Adrenal gland (tissue), 19 donors: ENCODE results near the gene ZNF354B. TPM values are rescaled to one million over a fixed set of nuclear protein-coding genes. Genes with fewer than 3 reads are reported as not detected.

Source experiments
- DNase-seq, 7 donors: peaks; one replicate each; pipeline ENCODE4 v3.0.0-alpha.2; 2019 to 2020
- H3K27ac ChIP-seq, 5 donors: fragments of 200-600 bp; sonication (generic) in 4 of 5; 1 replicate in 3 of 5; 2 replicates in 2 of 5; pipeline versions ENCODE4 v1.5.1 to v1.8.0; 2016 to 2020; ENCODE audit warnings: mild to moderate bottlenecking in 1 of 5
- H3K27me3 ChIP-seq: fragments of 200-600 bp; 2 replicates; pipeline ENCODE4 v1.8.0; 2021
- H3K36me3 ChIP-seq, 2 donors: fragments of 200-600 bp; replicated peaks in 1 of 2; 1 replicate in 1 of 2; 2 replicates in 1 of 2; pipeline versions ENCODE4 v1.5.1 to v1.8.0; 2018 to 2022
- H3K4me1 ChIP-seq, 2 donors: fragments of 200-600 bp; replicated peaks in 1 of 2; 1 replicate in 1 of 2; 2 replicates in 1 of 2; pipeline versions ENCODE4 v1.5.1 to v1.8.0; 2018 to 2021
- H3K4me3 ChIP-seq, 4 donors: fragments of 200-600 bp; sonication (generic) in 3 of 4; one replicate each; pipeline ENCODE4 v1.5.1; 2016 to 2018
- H3K9me3 ChIP-seq, 3 donors: fragments of 200-600 bp; sonication (generic) in 1 of 3; replicated peaks in 1 of 3; 1 replicate in 2 of 3; 2 replicates in 1 of 3; pipeline versions ENCODE4 v1.5.1 to v1.8.0; 2016 to 2021
- POLR2A ChIP-seq, 2 donors: fragments of 450-650 bp; IDR thresholded peaks; one replicate each; pipeline ENCODE4 v1.6.1; 2017; ENCODE audit warnings: antibody characterized with exemption in 2 of 2, mild to moderate bottlenecking in 2 of 2, moderate library complexity in 1 of 2
- WGBS, 4 donors: extraction: QIAGEN DNeasy Blood & Tissue Kit in 2 of 4; methylation state at CpG; one replicate each; pipeline versions ENCODE4 v1.1.5 to v1.1.7; 2013 to 2017; 5-methylcytosine and 5-hydroxymethylcytosine counted together
- intact Hi-C, 2 donors: fragments of 100-400 bp; cut with DNase I; formaldehyde crosslinking; loops; one replicate each; pipeline versions ENCODE4 v1.14.1 to v1.15.0; 2022 to 2023
- long read RNA-seq, 10 donors: library from polyadenylated mRNA in 3 of 10; unstranded in 2 of 10; stranded (forward) in 1 of 10; transcript quantifications; one replicate each; pipeline ENCODE4 v2.0.0 and lab custom pipeline, GENCODE V29; 2021 to 2026
- polyA plus RNA-seq, 3 donors: library from polyadenylated mRNA; stranded (reverse); fragments of 200-250 nt in 2 of 3; fragments of 350-450 nt in 1 of 3; fragmentation: Illumina TruSeq in 1 of 3; extraction: RNeasy Lipid Tissue Mini Kit (QIAGEN cat#74804) in 1 of 3; gene quantifications; one replicate each; pipeline ENCODE4 v1.2.3, GENCODE V29; 2013 to 2014
- total RNA-seq, 9 donors: library from RNA; depleted of rRNA in 4 of 9; stranded (reverse); fragments of >200 nt in 4 of 9; fragments of 120-200 nt in 1 of 9; fragmentation: NEBNext Ultra II Directional in 1 of 9; extraction: Animal tissue kit (Norgen Biotek cat#: 25700) in 1 of 9; gene quantifications; one replicate each; pipeline versions ENCODE4 v1.1.0 to v1.2.4, GENCODE V29; 2013 to 2023
- TF ChIP-seq, protein P1 (sequence below), 6 experiments: fragments of 450-650 bp in 4 of 6; fragments of 200-600 bp in 2 of 6; sonication (generic) in 1 of 6; IDR thresholded peaks; 1 replicate in 5 of 6; 2 replicates in 1 of 6; pipeline versions ENCODE4 v1.5.1 to v1.8.0; 2016 to 2021; ENCODE audit warnings: antibody characterized with exemption in 6 of 6, mild to moderate bottlenecking in 2 of 6, moderate library complexity in 1 of 6
- donor health status: healthy with polysubstance abuse.
- donor health status: Bipolar disorder and iron deficiency.
- donor health status: DM: yes; HTN: yes; CAD: no.
- donor health status: DM: no; HTN: no; CAD: no.
- donor health status: DM: no; HTN: no; CAD: no.
- donor health status: DM: yes; HTN: yes; CAD: no.

Gene ZNF354B
- total RNA-seq, result 10 to 100 TPM in 5 of 9 donors, 1 to 10 TPM in 4; 2.7 to 14.8 (median 12.0) TPM
- 10 to 100 TPM in 2 of 3 donors, 1 to 10 TPM in 1; 8.1 to 20.9 (median 16.8) TPM for polyA plus RNA-seq
- long read RNA-seq, donor 1, partial matches to known transcripts, result 0 of 1 reads
- long read RNA-seq, donor 1, other reads (novel, unspliced or antisense), result 0 of 1 reads
- long read RNA-seq, donor 2, partial matches to known transcripts, result 0 of 3 reads
- long read RNA-seq, donor 2, other reads (novel, unspliced or antisense), result 0 of 3 reads
- long read RNA-seq, donor 3, partial matches to known transcripts, result 0 of 1 reads
- long read RNA-seq, donor 3, other reads (novel, unspliced or antisense), result 0 of 1 reads
- long read RNA-seq, donor 4, partial matches to known transcripts, result 1 of 1 reads
- long read RNA-seq, donor 4, other reads (novel, unspliced or antisense), result 0 of 1 reads
- long read RNA-seq, donor 5, partial matches to known transcripts, result 1 of 8 reads
- long read RNA-seq, donor 5, other reads (novel, unspliced or antisense), result 4 of 8 reads
- long read RNA-seq, donor 6, partial matches to known transcripts, result 0 of 1 reads
- long read RNA-seq, donor 6, other reads (novel, unspliced or antisense), result 0 of 1 reads
- long read RNA-seq, donor 7, result 0 reads
- long read RNA-seq, donor 8, partial matches to known transcripts, result 0 of 2 reads
- long read RNA-seq, donor 8, other reads (novel, unspliced or antisense), result 0 of 2 reads
- long read RNA-seq, donor 9, result 0 reads
- long read RNA-seq, donor 10, result 0 reads

DNA sequence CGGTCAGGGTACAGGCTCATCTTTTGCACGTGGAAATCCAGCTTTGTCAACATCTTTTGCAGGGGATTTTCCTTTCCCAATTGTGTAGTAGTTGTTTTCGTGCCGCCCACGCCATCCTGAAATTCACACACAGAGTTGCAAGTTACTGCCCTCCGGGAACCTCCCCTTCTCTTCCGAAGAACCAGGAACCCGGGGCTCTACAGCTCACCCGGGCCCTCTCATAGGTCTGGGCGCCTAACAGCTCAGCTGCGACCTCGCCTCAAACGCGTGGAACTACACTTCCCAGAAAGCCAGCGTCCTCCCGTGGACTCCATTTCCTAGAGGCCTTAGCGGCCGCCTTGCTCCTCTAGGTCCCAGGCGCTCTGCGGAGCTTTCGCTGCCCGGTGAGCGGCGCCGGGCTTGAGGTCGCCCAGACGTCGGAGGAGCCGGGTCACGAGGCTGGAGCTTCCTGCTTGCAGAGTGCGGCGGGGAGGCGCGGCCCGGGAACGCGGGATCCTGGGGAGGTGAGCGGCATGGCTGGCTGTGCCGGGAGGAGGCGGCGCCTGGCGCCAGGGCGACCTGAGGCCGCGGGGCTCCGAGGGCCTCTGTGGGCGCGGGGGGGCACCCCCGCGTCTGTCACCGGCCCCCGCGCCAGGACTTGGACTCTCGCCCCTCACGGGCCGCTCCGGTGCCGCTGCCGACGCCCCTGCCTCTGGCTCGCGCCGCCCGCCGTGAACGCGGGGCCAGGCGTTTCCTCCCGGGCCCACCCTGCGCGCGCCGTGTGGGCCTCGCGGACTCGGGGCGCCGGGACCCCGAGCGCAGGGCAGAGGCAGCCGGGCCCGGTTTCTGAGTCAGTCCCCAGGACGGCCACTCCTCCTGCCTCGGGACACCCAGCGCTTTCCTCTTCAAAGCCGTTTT is at the start of gene ZNF354B:
TSS of gene ZNF354B (plus strand) at position 329 of the 897 bp plus-strand sequence. CDS start 1,095 bp downstream, outside the sequence.
- peaks cover 0 to 1% of the 10 kb centered on the region in 2 donors for H3K36me3 ChIP-seq
- peaks cover 0 to 9% of the 10 kb centered on the region in 2 donors for H3K4me1 ChIP-seq
- peak; percentile 88 to 94 (median 92) for DNase-seq
- peak within 1 kb of the TSS; percentile 46 to 93 (median 85) for H3K27ac ChIP-seq
- no peaks in the 10 kb centered on the region for H3K27me3 ChIP-seq
- no peaks in the 10 kb centered on the region for H3K9me3 ChIP-seq
- TF ChIP-seq, protein P1, sequence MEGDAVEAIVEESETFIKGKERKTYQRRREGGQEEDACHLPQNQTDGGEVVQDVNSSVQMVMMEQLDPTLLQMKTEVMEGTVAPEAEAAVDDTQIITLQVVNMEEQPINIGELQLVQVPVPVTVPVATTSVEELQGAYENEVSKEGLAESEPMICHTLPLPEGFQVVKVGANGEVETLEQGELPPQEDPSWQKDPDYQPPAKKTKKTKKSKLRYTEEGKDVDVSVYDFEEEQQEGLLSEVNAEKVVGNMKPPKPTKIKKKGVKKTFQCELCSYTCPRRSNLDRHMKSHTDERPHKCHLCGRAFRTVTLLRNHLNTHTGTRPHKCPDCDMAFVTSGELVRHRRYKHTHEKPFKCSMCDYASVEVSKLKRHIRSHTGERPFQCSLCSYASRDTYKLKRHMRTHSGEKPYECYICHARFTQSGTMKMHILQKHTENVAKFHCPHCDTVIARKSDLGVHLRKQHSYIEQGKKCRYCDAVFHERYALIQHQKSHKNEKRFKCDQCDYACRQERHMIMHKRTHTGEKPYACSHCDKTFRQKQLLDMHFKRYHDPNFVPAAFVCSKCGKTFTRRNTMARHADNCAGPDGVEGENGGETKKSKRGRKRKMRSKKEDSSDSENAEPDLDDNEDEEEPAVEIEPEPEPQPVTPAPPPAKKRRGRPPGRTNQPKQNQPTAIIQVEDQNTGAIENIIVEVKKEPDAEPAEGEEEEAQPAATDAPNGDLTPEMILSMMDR (IDR thresholded peaks at IDR 0.05), result peak in 3 of 6 experiments; percentile 3 to 27 (median 15)
- TF ChIP-seq POLR2A (IDR thresholded peaks at IDR 0.05), result peak; percentile 76 to 82
- H3K4me3 ChIP-seq, result peak within 1 kb of the TSS; percentile 28 to 93 (median 77)
- WGBS, 4 donors, result 1 to 9% (median 2%) methylated on average over 10 to 86 of the region's 86 CpGs
- intact Hi-C loops, result loop anchor here in 1 of 2 donors (10.0 kb wide), 1 partner anchor 125 kb away; the partner anchor contains the start of gene ZNF354A

DNA sequence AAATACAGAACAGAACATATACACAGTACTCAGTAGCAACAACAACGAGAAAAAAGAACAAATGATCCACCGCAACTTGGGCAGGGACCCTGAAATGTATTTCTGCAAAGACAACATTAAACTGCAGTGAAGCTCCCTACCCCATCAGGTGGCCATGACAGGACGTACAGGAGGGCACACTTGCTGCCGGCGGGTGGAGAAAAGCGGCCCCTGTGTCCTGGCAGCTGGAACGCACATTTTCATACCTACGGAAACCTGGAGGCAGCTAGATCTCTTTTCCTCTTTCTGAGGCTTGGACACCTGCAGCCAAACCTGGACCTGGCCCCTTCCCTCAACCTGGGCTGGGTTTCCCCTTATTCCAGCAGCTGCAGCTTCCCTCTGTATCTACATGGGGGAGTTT is 42.2 kb upstream of the ZNF354B start:
- H3K9me3 ChIP-seq, result no peaks in the 10 kb centered on the region
- TF ChIP-seq, protein P1 (IDR thresholded peaks at IDR 0.05), result no peak
- H3K36me3 ChIP-seq, result no peaks in the 10 kb centered on the region
- no peak for DNase-seq
- H3K27me3 ChIP-seq, result no peaks in the 10 kb centered on the region
- no peak overlapping the region for H3K4me3 ChIP-seq
- no peaks in the 10 kb centered on the region for H3K4me1 ChIP-seq
- intact Hi-C loops, result no loop called here
- WGBS, 4 donors, result 76 to 82% (median 80%) methylated on average over 8 of the region's 8 CpGs
- H3K27ac ChIP-seq, result no peak overlapping the region

DNA sequence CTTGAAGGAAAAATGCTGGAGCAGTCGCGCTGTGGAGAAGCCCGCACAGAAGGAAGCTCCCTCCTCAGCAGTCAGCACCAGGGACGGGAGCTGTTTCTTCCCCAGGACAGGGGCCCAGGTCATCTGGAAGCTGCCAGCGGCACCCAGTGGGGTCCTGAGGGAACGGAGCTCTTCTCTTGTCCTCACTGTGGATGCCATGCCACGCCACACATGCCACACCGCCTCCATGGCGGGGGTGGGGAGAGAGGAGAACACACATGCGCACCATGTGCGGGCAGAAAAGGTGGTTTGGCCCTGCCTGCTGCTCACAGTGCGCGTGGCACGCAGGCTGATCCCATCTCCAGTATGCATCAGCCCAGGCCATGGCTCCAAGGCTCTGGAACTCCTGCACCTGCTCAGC is 41.7 kb upstream of the ZNF354B start:
- TF ChIP-seq, protein P1 (IDR thresholded peaks at IDR 0.05), result no peak
- TF ChIP-seq POLR2A (IDR thresholded peaks at IDR 0.05), result no peak
- 85 to 91% (median 87%) methylated on average over 5 to 14 of the region's 14 CpGs for WGBS, 4 donors
- Histone ChIP-seq H3K4me3 (no peak overlapping the region), H3K27ac (no peak overlapping the region), H3K4me1 (no peaks in the 10 kb centered on the region), H3K36me3 (no peaks in the 10 kb centered on the region), H3K9me3 (no peaks in the 10 kb centered on the region), H3K27me3 (no peaks in the 10 kb centered on the region)
- DNase-seq, result no peak
- intact Hi-C loops, result no loop called here
